HG02571 (cell line): ENCODE measurements around the gene AGBL3.
"Not testable (repeated sequence)": the region's sequence is repeated elsewhere in the genome, so short reads cannot be mapped to it uniquely, and the experiment has no call there.

ENCODE experiments used
- ATAC-seq: cut with Tn5 transposase; IDR thresholded peaks from one replicate; pipeline ENCODE4 v1.9.1; 2021; ENCODE audit warnings: mild to moderate bottlenecking, moderate library complexity; ENCODE audit not compliant: unreplicated experiment

Gene AGBL3

DNA sequence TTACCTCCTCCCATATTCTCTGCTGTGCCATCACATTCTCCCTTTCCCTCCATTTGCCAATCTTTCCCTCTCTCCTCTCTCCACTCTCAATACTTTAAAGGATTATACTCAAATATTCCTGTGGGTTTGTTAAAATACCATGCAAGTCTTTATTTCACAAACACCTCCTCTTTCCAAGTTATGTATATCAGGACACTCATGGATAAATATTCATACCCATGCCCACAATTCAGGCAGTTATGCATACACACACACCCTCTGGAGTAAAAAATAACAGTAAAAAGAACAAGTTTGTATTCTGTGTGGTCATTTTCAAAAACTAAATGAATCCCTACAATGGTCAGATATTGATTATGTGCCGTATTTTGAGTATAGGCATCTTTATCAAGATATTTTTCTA, 88.2 kb downstream of the AGBL3 start:
- ATAC-seq = no peak

DNA sequence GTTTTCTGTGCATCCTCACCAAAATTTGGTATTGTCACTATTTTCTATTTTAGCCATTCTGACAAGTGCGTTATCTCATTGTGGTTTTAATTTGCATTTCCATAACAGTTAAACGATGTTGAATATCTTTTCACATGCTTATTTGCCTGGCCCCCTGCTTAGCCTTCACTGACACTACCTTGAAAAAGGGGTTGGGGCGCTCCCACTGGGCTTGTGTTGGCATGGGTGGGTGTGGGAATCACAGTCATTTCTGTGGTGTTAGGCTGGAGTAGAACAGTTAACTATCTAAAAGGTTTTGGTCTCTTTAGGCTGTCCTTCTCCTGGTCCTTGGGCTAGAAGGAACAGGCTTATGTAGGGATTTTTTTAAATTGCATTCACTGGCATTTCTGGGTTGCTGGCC, 89.4 kb downstream of the AGBL3 start:
- ATAC-seq = no peak

DNA sequence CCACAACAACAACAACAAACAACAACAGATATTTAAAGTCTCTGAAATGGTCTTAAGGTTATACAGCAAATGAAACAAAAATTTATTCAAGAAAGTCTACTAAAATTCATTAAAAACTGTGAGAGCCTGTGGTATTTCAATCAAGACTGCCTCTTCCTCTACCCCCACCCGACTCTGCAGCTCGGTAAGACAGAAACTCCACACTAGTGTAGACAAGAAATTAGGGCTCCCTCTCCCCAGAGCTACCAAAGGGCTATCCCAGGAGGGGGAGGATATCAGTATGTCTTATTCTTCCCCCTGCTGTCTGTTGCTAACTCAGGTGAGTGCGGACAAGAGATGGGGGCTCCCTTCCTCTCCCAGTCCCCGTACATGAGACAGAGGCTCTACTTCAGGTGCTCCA, 90.6 kb downstream of the AGBL3 start:
- no peak for ATAC-seq

DNA sequence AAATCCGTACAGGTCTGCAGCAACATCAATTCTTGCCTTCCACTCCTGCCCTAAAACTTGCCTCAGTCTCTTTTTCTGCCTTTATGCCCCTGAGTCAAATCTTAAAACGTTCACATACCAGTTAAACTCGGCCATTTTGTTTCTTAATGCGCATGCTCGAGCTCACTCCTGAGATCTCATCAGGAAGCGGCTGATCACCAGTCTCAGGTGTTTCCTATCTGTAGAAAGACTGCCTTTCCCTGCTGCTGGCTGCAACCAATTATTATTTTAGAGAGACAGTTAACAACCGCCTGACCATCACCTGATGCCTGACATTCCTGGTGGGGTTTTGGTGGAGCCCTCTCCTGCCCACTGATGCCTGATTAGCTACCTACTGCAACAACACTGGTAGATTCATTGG, 91.3 kb downstream of the AGBL3 start:
- no peak for ATAC-seq

DNA sequence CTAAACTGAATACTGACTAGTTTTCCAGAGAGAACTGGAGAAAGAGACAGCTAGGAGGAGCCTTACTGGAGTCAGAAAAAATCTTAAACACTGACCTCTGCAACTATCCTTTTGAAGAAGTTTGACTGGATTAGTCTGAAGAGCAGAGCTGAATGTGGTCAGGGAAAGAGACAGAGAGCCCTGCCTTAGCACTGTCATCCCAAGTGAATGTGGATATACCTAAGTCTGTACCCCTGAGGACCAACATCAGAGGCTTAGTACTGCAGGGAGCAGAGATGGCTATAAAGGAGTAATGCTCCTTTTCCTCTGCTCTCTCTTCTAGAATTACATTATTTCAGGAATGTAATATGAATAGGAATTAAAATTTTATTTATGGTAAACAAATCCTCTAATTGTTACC, 91.7 kb downstream of the AGBL3 start:
- no peak for ATAC-seq

DNA sequence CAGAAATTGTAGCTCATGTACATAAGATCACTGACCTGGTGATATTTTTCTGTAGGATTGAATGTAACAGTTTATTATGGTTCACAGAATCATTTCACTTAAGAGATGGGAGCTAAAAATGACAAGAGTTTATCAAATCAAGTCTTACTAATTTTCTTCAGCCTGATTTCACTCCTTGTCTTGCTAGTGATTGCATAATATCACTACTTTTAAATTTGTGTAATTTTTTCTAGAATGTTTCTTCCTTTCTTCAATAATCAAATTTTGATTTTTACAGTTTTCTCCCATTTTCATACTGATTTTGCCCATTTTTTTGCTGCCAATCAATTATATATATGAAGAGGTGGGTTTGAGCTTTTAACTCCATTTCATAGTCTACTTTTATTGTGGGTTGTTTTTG, 92.8 kb downstream of the AGBL3 start:
- ATAC-seq = no peak

DNA sequence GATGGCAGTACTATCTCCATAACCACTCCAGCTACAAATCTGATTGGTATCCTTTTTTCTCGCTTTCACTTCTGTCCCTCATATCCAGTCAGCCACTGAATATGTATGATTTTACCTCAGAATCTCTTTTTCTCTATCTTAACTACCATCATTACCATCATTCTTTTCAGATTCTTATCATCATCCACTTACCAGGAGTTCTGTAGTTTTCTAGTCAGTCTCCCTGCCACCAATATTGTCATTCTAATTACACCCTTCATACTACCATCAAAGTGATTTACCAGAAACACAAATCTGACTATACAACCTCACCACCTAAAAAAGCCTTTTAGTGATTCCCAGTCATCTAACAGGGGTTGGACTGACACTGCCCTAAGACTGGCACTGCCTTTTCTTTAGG, 96.7 kb downstream of the AGBL3 start:
- no peak for ATAC-seq

DNA sequence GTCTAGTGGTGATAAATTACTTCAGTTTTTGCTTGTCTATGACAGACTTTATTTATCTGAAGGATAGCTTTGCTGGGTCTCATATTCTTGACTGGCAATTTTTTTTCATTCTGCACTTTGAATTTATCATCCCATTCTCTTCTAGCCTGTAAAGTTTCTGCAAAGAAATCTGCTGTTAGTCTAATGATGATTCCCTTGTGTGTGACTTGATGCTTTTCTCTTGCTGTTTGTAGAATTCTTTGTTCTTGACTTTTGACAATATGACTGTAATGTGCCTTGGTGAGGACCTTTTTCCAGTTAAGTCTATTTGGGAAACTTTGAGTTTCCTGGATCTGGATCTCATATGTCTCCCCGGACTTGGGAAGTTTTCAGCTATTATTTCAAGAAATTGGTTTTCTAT, 102.3 kb downstream of the AGBL3 start:
- ATAC-seq = no peak

DNA sequence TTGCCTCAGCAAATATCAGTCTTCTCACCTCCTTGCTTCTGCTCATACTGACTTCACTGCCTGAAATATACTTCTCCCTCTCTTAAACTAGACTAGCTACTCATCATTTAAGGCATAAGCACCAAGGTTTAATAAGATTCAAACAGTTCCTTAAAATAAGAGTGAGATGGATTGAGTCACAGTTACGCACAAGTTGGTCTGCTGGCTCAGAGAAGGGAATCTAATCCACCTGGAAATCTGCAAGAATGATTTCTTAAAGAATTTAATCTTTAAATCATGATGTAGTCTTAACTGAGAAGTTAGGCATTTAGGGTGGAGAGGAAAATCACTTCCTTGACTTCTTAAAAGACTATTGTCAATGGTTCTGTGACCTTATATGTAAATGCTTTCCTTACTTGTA, 105.4 kb downstream of the AGBL3 start:
- ATAC-seq = no peak

DNA sequence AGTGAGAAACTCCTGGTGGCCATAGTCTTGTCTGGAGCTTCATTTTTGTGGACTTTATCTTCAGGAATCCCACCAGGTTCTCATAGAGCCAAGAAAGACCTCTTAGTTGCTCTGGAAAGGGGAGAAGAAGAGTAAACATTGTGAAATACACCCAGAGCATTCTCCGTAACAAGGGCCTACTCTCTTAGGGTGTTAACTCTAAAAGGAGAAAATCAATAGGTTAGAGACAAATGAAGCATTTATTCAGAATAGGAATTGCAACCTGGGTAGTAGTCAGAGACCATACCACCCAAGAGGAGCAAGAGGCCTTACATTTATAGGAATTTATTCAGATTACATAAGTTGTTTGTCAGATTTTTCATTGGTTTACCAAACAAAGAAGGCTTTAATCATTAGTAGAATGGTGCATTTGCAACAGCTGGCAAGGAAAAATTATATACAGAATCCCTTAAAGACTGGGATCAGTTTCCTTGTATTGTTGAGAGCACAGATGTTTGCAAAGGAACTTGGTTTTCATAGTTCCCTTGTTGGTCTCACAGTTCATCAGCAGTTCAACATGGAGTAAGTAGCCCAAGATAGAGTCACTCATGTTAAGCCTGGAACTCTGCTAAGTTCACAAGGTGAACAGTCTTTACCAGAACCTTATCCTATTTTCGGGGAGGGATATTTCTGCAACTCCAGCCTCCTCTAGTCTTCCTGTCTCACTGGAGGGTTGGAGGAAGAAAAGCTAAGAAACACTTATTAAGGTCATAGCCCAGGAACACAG, 108.3 kb downstream of the AGBL3 start:
- ATAC-seq = no peak

DNA sequence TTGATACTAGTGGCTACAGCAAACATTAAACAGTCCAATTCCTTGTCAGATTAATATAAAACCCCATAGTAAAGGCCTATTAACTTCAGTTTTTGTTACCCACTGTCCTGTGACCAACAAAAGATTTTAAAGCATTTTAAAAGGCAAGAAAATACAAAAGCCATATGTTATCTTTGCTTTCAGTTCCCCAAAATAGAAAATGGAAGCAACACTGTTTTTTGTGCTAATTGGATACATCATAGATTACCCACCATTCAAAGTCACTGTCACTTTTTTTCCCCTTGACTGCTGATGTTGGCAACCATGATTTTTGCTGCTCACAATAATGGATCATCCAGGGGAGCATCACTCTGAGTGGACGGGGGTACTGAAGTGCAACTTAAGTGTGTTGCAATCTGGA, 109.1 kb downstream of the AGBL3 start:
- no peak for ATAC-seq

DNA sequence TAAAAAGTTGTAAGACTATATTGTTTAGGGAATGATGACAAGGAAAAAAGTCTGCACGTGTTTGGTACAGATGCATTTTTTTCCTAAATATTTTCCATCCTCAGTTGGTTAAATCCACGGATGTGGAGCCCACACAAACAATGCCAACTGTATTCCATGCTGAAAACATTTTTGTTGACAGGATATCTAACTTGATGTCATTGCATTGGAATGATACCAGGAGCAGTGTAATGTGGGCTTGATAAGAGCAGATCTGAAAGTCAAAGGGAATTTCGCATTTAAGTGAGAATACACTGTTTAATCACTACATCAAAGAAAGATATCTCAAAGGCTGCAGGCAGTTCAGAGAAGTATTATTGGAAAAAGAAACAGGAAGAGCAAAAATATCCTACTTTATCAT, 112.1 kb downstream of the AGBL3 start:
- no peak for ATAC-seq

DNA sequence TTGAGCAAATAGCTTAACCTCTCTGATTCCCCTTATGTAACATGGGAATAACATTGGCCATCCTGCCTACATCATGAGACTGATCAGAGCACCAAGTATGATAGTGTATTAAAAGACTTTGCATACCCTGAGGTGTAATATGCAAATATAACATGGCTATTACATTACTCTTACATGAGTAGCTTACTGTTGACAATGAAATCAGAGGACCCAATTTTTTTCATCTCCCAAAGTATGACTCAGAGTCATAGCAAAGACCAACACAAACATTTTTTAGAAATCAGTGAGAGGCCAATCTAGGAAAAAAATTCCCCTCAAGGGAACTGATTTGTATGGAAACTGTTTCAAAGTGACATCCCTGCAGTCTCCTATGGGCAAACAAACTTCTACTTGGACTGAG, 114.5 kb downstream of the AGBL3 start:
- ATAC-seq = no peak

DNA sequence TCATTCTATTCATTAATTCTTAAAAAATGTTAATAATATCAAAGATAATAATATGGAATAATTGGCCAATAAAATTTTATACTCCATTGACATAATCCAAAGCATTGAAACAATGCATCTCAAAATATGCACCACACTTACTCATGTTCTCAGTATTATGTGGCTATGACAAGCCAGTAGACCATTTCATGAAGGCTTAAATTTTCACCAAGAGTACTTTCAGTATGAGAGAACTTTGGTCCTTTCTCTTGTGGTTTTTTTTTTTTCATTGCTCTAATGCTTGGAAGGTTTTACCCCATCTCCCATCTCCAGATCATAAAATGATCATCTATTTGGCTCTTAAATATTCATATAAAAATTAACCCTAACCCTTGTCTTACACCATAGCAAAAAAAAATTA, 116.1 kb downstream of the AGBL3 start:
- ATAC-seq = peak; percentile 68

DNA sequence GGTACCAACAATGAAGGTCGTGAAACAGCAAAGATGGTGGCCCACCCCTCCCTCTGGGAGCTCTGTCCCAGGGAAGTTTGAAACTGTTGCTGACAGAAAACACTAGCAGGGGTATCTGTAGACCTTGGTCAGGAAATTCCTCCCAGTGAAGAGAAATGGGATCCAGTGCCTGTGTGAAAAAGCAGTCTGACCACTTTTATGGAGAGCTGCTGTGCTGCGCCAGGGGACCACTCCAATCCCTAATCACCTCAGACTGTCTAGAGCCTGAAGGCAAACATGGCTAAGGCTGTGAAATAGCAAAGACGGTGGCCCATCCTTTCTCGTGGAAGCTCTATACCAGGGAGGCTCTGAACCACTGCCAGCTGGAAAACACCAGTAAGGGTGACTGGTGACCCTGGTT, 123.3 kb downstream of the AGBL3 start:
- no peak for ATAC-seq

DNA sequence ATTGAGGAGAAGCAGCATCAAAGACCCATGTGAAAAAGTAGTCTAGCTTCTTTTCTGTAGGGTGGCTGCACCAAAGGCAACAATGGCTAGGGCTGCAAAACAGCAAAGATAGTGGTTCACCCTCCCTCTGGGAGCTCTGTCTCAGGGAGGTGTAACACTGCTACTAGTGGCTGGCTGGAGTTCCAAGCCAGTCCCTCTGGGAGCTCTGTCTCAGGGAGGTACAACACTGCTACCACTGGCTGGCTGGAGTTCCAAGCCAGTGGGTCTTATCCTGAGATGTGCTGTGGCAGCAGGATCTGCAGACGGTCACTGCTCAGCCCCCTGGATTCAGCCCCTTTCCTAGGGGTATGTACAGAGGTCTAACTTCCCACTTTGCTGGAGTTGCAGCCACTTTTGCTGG, 123.7 kb downstream of the AGBL3 start:
- no peak for ATAC-seq

DNA sequence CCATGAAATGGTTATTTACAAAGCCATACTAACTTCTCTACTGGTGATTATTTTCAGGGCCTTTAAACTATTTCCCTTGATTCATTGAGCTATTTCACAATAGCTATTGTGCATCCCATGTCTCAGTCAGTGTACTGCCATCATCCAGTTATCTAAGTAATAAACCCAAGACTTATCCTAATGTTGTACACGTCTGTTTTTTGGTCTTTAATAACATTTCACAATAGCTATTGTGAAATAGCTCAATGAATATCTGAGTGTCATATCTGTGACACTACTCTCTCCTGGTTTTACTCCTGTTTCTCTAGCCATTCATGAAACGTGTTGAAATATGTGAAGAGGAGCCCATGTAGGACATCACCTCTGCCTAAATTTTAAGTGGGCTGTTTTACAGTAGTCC, 125.1 kb downstream of the AGBL3 start:
- no peak for ATAC-seq

DNA sequence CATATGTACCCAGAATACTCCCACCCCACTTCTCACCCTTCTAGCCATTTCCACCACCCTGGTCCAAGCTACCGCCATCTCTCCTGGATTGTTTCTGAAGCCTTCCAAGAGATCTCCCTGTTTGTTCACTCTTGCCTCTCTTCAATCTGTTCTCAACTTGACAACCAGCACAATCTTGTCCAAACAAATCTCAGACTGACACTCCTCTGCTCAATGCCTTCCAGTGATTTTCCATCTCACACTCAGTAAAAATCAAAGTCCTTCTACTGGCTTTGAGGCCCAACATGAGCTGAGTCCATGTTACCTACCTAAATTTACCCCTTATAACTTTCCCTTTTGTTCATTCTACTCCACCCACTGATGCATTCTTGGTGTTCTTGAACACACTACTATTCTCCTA, 128.3 kb downstream of the AGBL3 start:
- no peak for ATAC-seq

DNA sequence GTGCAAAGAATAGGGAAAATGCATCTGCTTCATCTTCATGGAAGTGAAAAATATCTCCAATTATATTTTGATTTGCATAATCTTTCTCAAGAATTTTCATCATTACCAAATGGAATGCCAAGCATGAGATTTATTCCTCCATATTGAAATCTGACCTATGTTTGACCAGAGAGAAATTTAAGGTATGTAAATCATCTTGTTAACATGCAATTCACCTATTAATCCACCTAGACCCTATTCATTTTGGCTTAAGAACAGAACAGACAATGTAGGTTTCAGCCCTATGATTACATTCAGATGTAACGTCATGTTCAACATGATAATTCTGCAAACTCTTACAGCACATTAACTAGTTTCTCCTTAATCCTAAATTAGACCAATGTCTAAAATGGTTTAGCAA, 130.8 kb downstream of the AGBL3 start:
- ATAC-seq = no peak

DNA sequence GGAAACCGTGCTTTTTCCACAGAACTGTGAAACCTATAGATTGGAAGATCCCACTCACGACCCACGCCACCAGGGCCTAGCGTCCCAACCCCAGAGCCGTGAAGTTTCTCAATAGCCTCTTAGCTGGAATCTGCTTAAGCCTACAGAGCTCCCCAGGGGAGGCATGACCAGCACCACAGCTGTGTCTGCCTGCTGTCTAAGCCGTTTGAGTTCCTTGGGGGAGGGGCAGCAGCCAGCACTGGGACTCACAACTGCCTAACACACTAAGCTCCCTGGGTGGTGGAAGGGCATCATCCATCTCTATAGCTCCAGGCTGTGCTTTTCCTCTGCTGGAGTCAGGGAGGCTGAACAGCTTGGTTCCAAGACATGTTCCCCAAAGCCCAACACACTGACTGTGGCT, 135.6 kb downstream of the AGBL3 start:
- ATAC-seq = no peak

DNA sequence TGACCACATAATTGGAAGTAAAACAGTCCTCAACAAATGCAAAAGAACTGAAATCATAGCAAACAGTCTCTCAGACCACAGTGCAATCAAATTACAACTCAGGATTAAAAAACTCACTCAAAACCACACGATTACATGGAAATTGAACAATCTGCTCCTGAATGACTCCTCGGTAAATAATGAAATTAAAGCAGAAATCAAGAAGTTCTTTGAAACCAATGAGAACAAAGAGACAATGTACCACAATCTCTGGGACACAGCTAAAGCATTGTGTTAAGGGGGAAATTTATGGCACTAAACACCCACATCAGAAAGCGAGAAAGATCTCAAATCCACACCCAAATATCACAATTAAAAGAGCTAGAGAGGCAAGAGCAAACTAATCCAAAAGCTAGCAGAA, 138.3 kb downstream of the AGBL3 start:
- ATAC-seq = not testable (repeated sequence)

DNA sequence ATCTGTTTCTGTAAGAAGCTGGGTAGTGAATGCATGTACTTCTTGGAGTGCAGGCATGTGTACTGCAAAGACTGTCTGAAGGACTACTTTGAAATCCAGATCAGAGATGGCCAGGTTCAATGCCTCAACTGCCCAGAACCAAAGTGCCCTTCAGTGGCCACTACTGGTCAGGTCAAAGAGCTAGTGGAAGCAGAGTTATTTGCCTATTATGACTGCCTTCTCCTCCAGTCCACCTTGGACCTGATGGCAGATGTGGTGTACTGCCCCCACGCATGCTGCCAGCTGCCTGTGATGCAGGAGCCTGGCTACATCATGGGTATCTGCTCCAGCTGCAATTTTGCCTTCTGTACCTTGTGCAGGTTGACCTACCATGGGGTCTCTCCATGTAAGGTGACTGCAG, 142.6 kb downstream of the AGBL3 start:
- ATAC-seq = no peak

DNA sequence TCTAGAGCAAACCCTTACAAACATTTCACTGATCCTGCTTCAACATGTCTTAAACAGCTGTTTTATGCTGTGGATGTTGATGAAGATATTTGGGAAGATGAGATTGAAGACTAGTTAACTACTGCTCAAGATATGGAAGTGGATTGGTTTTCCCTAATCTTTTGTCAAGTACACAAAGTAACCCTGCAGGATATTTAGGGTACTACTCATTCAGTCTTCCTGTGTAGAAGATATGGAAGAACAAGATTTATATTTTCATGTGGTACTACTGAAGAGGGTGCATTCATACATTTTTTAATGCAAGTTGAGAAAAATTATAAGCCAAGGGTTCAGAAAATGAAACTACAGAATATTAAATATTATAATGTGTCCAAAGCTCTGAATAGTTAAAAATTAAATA, 143.3 kb downstream of the AGBL3 start:
- ATAC-seq = no peak
